ENCODE measurements around the gene TASOR.
A peak's percentile ranks its signal among the peaks of the same experiment; 100 is the strongest.

TASOR gene

DNA sequence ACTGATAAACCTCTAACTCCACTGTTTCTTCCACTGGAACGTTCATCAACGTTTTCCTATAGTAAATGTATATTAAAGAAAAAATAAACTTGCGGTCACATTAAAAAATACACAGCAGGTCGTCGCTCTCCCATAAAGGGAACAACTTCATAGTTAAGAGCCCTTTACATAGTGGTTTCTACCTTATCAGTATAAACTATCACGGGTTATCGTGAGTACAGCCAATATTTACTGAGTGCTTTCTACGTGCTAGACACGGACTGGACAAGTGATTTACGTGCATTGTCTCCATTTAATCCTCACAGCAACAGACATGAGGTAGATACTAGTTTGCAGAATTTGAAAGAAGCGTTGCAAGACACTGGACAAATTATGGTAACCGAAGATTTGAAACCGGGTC is 964 bp upstream of the TASOR start:
- H3K4me2 ChIP-seq (ENCODE audit: low read length), result no peak overlapping the region
- H3K36me3 ChIP-seq (ENCODE audit: insufficient read depth, low read length), result peaks cover 34% of the 10 kb centered on the region
- no peaks in the 10 kb centered on the region for H3F3A ChIP-seq (ENCODE audit: insufficient read depth, low read length)
- no peak overlapping the region for H2AFZ ChIP-seq (ENCODE audit: low read length)
- no peaks in the 10 kb centered on the region for H3K9me2 ChIP-seq (ENCODE audit: low read depth, low read length)
- TF ChIP-seq, protein P1, sequence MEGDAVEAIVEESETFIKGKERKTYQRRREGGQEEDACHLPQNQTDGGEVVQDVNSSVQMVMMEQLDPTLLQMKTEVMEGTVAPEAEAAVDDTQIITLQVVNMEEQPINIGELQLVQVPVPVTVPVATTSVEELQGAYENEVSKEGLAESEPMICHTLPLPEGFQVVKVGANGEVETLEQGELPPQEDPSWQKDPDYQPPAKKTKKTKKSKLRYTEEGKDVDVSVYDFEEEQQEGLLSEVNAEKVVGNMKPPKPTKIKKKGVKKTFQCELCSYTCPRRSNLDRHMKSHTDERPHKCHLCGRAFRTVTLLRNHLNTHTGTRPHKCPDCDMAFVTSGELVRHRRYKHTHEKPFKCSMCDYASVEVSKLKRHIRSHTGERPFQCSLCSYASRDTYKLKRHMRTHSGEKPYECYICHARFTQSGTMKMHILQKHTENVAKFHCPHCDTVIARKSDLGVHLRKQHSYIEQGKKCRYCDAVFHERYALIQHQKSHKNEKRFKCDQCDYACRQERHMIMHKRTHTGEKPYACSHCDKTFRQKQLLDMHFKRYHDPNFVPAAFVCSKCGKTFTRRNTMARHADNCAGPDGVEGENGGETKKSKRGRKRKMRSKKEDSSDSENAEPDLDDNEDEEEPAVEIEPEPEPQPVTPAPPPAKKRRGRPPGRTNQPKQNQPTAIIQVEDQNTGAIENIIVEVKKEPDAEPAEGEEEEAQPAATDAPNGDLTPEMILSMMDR (IDR thresholded peaks at IDR 0.05; ENCODE audit: low read length), result no peak
- no peaks in the 10 kb centered on the region for H4K20me1 ChIP-seq (ENCODE audit: insufficient read depth, low read length)
- no peak overlapping the region for H3K9ac ChIP-seq (ENCODE audit: low read length)
- H3K4me1 ChIP-seq (ENCODE audit: insufficient read depth, low read length, severe bottlenecking), result peaks cover 29% of the 10 kb centered on the region
- H3K79me2 ChIP-seq (ENCODE audit: insufficient read depth, low read length), result peaks cover 31% of the 10 kb centered on the region
- H3K27ac ChIP-seq (ENCODE audit: low read depth, low read length, poor library complexity, severe bottlenecking), result no peak overlapping the region
- H3K27me3 ChIP-seq (ENCODE audit: insufficient read depth, low read length), result no peaks in the 10 kb centered on the region
- peaks cover 8% of the 10 kb centered on the region for H3K9me3 ChIP-seq (ENCODE audit: low read length)
- H3K4me3 ChIP-seq (ENCODE audit: low read depth, low read length, poor library complexity, severe bottlenecking), result no peak overlapping the region

DNA sequence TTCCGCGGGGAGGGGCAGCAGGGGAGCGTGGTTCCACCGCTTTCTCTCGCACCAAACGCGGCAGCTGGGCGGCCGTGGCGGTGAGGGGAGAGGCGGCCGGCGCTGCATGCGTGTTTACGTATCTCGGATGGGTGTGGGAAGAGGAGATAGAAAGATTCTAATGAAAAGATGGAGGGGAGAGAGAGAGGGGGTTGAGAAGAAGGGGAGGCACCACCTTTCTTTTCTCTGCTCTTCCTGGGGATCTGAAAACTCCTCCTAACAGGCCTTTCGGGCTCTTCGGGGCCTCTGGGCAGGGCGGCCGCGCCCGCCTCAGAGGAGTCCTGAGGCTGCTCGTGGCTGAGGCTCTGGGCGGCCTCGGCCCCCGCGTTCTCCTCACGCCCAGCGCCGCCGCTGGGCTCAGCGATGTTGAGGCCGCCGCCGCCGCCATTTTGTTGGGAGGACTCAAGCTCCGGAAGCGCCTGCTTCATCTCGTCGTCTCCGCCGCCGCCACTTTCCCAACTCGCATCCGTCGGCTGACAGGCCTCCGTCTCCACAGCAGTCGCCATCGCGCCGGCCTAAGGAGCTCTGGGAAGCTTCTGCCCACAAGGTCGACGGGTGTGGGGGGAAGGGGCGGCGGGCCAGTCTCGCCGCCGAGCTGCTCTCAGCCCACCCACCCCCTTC is 473 bp downstream of the TASOR start:
- Histone ChIP-seq H3K79me2 (ENCODE audit: insufficient read depth, low read length) (peaks cover 43% of the 10 kb centered on the region), H3K27ac (ENCODE audit: low read depth, low read length, poor library complexity, severe bottlenecking) (peak overlapping the region; percentile 78), H3K4me1 (ENCODE audit: insufficient read depth, low read length, severe bottlenecking) (peaks cover 29% of the 10 kb centered on the region), H3K9me2 (ENCODE audit: low read depth, low read length) (no peaks in the 10 kb centered on the region), H3F3A (ENCODE audit: insufficient read depth, low read length) (no peaks in the 10 kb centered on the region), H4K20me1 (ENCODE audit: insufficient read depth, low read length) (no peaks in the 10 kb centered on the region), H3K36me3 (ENCODE audit: insufficient read depth, low read length) (peaks cover 41% of the 10 kb centered on the region), H3K4me2 (ENCODE audit: low read length) (peak overlapping the region; percentile 75), H3K9me3 (ENCODE audit: low read length) (peaks cover 8% of the 10 kb centered on the region), H3K9ac (ENCODE audit: low read length) (peak overlapping the region; percentile 78), H2AFZ (ENCODE audit: low read length) (no peak overlapping the region), H3K27me3 (ENCODE audit: insufficient read depth, low read length) (no peaks in the 10 kb centered on the region), H3K4me3 (ENCODE audit: low read depth, low read length, poor library complexity, severe bottlenecking) (peak overlapping the region; percentile 64)
- TF ChIP-seq EZH2 (IDR thresholded peaks at IDR 0.05; ENCODE audit: borderline replicate concordance, low read length), result no peak
- TF ChIP-seq, protein P1 (IDR thresholded peaks at IDR 0.05; ENCODE audit: low read length), result no peak

DNA sequence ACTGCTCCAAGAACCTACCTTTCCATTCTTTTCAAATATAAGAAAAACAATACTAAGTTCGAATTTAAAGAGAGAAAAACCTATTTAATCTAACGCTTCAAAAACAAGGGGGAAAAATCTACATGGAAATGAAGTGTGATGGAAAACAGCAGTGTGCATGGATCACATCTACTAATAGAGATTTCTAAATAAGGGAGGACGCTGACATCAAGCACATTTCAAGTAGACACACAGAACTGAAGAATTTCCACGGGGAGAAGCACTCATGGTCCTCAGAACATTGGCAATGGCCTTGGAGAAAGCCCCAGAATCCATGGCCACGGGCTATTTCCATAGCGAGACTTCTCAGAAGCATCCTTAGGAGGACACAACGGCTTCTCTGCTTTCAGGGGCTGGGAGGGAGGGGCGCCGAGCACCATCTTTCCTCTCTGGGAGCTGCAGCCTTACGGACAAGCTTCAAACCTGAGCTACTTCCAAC is 1.0 kb downstream of the TASOR start:
- Histone ChIP-seq H3K4me1 (ENCODE audit: insufficient read depth, low read length, severe bottlenecking) (peaks cover 29% of the 10 kb centered on the region), H3K27me3 (ENCODE audit: insufficient read depth, low read length) (no peaks in the 10 kb centered on the region), H3K4me2 (ENCODE audit: low read length) (peak overlapping the region; percentile 75), H3K4me3 (ENCODE audit: low read depth, low read length, poor library complexity, severe bottlenecking) (peak overlapping the region; percentile 64), H3K79me2 (ENCODE audit: insufficient read depth, low read length) (peaks cover 48% of the 10 kb centered on the region), H3K9me3 (ENCODE audit: low read length) (peaks cover 8% of the 10 kb centered on the region), H2AFZ (ENCODE audit: low read length) (no peak overlapping the region), H3K9ac (ENCODE audit: low read length) (peak overlapping the region; percentile 78), H3K9me2 (ENCODE audit: low read depth, low read length) (no peaks in the 10 kb centered on the region), H3K27ac (ENCODE audit: low read depth, low read length, poor library complexity, severe bottlenecking) (peak overlapping the region; percentile 78), H3F3A (ENCODE audit: insufficient read depth, low read length) (no peaks in the 10 kb centered on the region), H3K36me3 (ENCODE audit: insufficient read depth, low read length) (peaks cover 47% of the 10 kb centered on the region), H4K20me1 (ENCODE audit: insufficient read depth, low read length) (no peaks in the 10 kb centered on the region)
- TF ChIP-seq, protein P1 (IDR thresholded peaks at IDR 0.05; ENCODE audit: low read length), result no peak
- TF ChIP-seq EZH2 (IDR thresholded peaks at IDR 0.05; ENCODE audit: borderline replicate concordance, low read length), result no peak

Data from OCI-LY1 (cell line).